Measurements from ENCODE around the gene RNF213.

RNF213 gene

GRCh38 chr17:80365001-80365965 is 104.6 kb downstream of the RNF213 start:
- no peak overlapping the region for H3K4me3 ChIP-seq (ENCODE audit: low read depth, low read length)

DNA sequence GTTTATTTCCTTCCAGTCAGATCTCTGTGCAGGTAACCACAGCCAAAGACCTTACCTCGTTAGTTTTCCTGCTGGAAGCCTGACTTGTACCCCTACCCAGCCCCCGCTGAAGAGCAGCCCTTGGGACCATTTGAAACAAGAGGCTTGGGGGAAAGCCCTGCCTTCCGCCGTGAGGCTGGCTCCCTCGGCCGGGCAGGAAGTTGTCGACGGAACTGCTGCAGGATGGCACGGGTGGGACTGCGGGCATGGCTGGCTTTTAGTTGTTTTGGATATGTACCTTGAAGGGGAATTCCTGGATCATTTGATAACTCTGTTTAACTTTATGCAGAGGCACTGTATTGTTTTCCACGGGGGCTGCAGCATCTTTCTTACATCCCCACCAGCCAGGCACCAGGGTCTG is 105.3 kb downstream of the RNF213 start:
- H3K4me3 ChIP-seq (ENCODE audit: low read depth, low read length): no peak overlapping the region

- no peak overlapping the region for H3K4me3 ChIP-seq (ENCODE audit: low read depth, low read length)
Observed at GRCh38 chr17:80367503-80367902, 106.9 kb downstream of the RNF213 start.

DNA sequence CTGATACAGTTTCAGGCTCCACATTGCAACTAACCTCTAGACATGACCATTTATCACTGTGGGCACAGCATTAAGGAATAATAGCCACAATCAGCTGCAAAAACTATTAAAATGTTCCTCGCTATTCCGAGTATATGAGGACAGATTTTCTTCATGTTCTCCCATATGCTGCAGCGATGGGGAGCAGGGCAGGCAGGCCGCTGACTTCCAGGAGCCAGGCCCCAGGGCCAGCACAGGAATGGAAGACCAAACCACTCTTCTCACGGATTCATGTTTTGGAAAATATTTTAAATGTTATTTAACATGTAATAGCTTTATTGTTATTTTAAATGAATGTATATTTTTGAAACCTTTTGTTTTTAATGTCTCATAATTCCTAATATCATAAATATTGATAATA is 110.5 kb downstream of the RNF213 start:
- no peak overlapping the region for H3K4me3 ChIP-seq (ENCODE audit: low read depth, low read length)

- H3K4me3 ChIP-seq (ENCODE audit: low read depth, low read length): no peak overlapping the region
Observed at GRCh38 chr17:80372456-80372855, 111.8 kb downstream of the RNF213 start.

DNA sequence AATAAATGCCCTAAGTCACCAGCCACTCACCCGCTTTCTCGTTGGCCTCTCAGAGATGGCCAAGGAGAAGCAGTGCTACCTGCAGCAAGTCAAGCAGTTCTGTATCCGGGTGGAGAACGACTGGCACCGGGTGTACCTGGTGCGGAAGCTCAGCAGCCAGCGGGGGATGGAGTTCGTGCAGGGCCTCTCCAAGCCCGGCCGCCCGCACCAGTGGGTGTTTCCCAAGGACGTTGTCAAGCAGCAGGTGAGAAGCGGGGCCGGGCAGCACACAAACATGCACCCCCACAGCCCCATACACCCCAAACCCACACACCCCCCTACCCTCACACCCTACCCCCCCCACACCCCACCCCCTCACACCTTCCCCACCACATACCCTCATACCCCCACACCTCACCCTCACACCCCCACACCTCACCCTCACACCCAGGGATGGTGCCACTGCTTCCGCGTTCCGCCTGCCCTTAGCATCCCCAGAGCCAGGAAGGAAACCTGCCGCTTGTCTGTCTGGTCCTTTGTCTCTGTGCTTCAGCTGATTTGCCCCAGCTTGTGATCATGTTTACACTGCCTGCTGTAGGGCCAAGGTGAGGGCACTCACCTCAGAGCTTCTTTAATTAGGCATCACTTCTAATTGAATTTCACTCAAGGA is 112.4 kb downstream of the RNF213 start:
- H3K4me3 ChIP-seq (ENCODE audit: low read depth, low read length): no peak overlapping the region

DNA sequence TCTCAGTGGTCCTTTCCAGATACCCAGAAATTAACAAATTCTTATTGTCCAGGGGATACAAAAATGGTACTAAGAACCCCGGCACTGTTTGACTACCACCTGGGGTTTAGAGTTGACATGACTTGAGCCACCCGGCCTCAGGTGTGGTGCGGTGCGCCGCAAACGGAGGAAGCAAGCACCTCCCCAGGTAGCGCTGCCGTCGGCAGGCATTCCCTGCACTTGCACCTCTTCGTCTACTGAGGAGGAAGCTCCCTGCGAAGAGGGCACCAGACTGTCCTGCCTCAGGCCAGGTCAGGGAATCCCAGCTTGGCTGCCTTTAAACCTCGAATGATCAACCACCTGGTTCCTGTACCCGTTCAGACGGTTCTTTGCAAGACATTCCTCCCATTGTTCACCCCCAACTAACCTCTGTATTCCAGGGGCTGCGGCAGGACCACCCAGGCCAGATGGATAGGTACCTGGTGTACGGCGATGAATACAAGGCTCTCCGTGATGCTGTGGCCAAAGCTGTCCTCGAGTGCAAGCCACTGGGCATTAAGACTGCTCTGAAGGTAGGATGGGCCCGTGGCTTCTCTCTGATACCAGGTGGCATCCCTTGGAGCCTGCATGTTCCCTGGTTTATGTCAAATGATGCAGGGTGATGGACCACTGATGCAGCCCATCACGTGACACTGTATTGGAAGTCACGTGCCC is 113.5 kb downstream of the RNF213 start:
- H3K4me3 ChIP-seq (ENCODE audit: low read depth, low read length): no peak overlapping the region

DNA sequence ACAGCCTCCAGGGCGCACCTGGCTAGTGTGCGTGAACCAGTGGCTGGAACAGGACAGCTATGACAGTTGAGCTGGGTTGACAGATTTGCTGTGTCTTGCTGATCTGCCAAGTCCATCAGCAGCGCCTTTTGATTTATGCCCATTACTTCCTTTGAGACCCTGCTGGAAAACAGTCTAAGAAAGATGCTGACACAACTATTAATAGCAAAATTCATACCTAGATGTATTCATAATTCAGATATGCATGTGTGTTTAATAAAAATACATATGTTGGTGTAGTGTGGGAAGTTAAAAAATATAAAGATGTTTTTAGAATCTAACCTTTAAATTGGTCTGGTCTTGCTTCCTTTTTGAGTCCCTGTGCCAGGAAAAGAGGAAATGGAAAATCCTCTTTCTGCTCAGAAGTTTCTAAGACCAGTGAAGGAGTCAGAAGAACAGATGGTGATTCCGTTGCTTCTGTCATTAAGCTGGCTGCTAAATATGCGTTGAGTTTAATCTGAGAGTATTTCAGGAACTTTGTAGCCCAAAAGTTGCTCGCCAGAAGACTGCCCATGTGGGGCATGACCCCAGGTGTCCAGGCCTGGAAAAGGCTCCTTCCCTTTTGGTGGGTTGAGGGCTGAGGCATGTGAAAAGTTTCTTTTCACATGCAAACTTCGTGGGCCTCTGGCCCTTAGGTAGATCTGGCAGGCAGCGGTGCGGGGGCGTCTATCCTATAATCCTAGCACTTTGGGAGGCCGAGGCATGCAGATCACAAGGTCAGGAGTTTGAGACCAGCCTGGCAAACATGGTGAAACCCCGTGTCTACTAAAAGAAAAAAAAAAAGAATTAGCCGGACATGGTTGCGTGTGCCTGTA is 114.3 kb downstream of the RNF213 start:
- H3K4me3 ChIP-seq (ENCODE audit: low read depth, low read length): no peak overlapping the region

DNA sequence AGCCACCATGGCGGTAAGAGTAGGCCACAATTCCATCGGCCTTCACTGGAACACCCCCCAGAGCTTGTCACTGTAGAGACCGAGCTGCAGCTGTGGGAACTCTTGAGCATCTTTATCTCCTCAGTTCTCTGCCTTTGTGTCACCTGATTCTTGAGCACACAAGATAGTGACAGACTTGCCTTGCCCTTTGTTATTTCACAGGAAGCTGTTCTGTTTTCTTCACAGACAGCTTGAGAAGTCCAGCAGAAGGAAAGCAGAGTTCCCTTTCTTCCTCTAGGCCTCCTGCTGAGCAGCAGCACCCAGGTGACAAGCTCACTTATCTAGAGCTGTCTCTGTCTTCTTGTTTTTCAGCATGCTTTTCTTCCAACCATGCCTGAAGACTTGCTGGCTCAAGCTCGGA is 115.9 kb downstream of the RNF213 start:
- no peak overlapping the region for H3K4me3 ChIP-seq (ENCODE audit: low read depth, low read length)

DNA sequence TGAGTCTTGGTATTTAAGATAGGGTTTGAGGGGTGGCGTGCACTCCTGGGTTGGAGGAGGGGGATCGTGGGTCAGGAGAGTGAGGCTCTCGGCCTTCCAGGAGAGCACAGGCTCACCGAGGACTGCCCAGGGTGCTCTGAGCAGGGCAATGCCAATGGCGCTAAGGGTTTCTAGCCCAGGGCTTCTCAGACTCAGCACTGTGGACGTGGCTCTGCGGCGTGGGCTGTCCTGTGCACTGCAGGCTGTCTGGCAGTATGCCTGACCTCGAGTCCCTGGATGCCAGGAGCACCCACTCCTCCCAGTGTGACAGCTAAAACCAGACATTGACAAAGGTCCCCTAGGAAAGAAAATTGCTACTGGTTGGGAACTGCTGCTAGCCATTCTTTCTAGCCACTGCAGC is 117.1 kb downstream of the RNF213 start:
- no peak overlapping the region for H3K4me3 ChIP-seq (ENCODE audit: low read depth, low read length)

DNA sequence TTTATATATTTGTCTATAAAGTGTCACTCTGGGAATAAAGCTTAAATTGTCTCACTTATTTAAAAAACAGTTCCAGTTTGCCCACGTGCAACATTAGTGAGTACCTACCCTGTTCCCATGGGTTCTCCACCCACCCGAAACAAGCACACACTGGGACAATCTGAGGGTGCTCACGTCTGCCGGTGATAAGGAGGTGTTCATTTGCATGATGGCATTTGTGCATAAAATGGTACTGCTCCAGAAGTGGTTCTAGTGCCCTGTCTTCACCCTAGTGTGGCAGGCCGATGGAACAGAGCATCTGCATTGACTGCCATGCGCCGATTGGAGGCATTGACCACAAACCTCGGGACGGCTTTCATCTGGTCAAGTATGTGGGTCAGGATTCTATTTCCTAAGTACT is 118.7 kb downstream of the RNF213 start:
- H3K4me3 ChIP-seq (ENCODE audit: low read depth, low read length): no peak overlapping the region

GRCh38 chr17:80380068-80380467 is 119.4 kb downstream of the RNF213 start:
- no peak overlapping the region for H3K4me3 ChIP-seq (ENCODE audit: low read depth, low read length)

DNA sequence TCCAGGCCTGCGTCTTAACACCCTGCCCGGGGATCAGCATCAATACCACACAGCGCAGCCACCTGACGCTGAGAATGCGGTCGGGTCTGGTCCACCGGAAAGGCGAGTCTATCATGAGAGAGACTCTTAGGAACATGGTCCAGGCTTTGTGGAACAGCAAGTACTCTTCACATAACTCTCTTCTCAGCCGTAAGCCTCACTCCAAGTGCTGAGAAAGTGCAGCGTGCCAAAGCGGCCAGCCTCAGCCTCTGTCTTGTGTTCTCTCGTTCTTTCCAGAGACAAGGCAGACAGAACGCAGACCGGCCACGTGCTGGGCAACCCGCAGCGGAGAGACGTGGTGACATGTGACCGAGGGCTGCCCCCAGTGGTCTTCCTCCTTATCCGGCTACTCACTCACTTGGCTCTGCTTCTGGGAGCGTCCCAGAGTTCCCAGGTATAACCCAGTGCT is 119.9 kb downstream of the RNF213 start:
- H3K4me3 ChIP-seq (ENCODE audit: low read depth, low read length): no peak overlapping the region

DNA sequence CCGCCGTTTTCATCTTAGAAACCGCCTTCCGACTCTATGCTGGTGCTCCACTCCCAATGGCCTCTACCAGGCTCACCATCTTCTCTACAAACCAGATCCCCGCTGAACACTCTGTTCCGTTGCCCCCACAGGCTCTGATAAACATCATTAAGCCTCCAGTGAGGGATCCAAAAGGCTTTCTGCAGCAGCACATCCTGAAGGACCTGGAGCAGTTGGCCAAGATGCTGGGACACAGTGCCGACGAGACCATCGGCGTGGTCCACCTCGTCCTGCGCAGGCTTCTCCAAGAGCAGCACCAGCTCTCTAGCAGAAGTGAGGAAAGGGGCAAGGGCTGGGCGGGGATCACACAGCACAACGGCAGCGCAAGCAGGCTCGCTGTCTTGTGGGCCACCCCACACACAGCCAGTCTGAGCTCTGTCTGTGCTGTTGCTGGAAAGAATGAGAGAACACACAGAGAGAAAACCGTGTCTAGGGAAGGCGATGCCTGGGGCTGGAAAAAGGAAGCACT is 120.8 kb downstream of the RNF213 start:
- H3K4me3 ChIP-seq (ENCODE audit: low read depth, low read length): no peak overlapping the region

DNA sequence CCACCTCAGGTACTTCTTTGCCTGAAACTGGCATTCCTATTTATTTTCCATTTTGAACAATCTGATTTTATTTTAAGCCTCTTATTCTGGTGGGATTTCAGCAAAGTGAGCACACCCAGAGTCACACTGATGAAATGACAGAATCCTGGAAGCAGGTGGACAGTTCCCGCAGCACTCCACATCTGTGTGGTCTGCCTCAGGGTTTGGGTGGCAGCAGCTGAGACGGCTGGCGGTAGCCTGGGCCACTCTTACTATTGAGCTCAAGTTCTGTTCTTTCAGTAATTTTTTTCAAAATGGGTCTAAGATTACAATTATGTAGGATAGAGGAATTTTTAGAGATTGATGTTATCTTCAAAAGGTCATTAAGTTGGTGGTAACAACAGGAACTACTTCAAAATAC is 121.8 kb downstream of the RNF213 start:
- no peak overlapping the region for H3K4me3 ChIP-seq (ENCODE audit: low read depth, low read length)

DNA sequence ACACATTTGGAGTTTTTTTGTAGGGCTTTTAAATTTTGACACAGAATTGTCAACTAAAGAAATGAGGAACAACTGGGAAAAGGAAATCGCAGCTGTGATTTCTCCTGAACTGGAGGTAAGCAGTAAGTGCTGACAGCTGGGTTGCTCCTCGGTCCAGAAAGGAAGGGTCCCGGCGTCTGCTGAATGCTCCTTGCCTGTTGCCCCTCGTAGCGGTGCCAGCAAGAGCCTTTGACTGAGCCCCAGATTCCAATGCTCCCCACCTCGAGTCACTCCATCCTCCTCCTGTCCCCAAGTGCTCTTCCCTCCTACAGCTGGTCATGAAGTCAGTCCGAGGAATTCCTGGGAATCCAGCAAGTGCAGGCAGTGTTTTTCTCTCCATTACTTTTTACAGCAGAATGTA is 122.3 kb downstream of the RNF213 start:
- no peak overlapping the region for H3K4me3 ChIP-seq (ENCODE audit: low read depth, low read length)

GRCh38 chr17:80384078-80384960 is 123.7 kb downstream of the RNF213 start:
- no peak overlapping the region for H3K4me3 ChIP-seq (ENCODE audit: low read depth, low read length)

GRCh38 chr17:80385046-80385445 is 124.4 kb downstream of the RNF213 start:
- no peak overlapping the region for H3K4me3 ChIP-seq (ENCODE audit: low read depth, low read length)

- H3K4me3 ChIP-seq (ENCODE audit: low read depth, low read length): no peak overlapping the region
Observed at GRCh38 chr17:80386341-80386740, 125.7 kb downstream of the RNF213 start.

- no peak overlapping the region for H3K4me3 ChIP-seq (ENCODE audit: low read depth, low read length)
Observed at GRCh38 chr17:80387071-80387470, 126.4 kb downstream of the RNF213 start.

Data from iPS-11a (cell line).